WTC11 (cell line): ENCODE data around the gene ARID3B. TPM values are rescaled to one million over a fixed set of nuclear protein-coding genes. Genes with fewer than 3 reads are reported as not detected.

Experiments
- ATAC-seq: fragments of 200-7000 bp; cut with Tn5 transposase; 2 replicates; pipeline ENCODE4 v1.10.0; 2021; ENCODE audit warnings: mild to moderate bottlenecking, moderate library complexity
- CTCF ChIA-PET: fragments of 300-600 bp; sonication (Branson Sonifier 250); formaldehyde crosslinking; loops from one replicate; lab custom pipeline; 2021; ENCODE audit warnings: antibody characterized with exemption; lab: Charles Lee
- POLR2A ChIA-PET: fragments of 350-600 bp; sonication (Branson Sonifier 250); formaldehyde crosslinking; loops from one replicate; lab custom pipeline; 2021; ENCODE audit warnings: antibody characterized with exemption; lab: Charles Lee
- DNase-seq: peaks from one replicate; pipeline ENCODE4 v3.0.0; 2021; ENCODE audit warnings: low spot score
- H3K27ac Mint-ChIP-seq: 2 replicates; pipeline ENCODE4 v1.8.0; 2021; ENCODE audit warnings: mixed read lengths
- H3K27me3 Mint-ChIP-seq: 2 replicates; pipeline ENCODE4 v1.8.0; 2021; ENCODE audit warnings: low read depth, mild to moderate bottlenecking, moderate library complexity, mixed read lengths
- H3K36me3 Mint-ChIP-seq: 2 replicates; pipeline ENCODE4 v1.8.0; 2021; ENCODE audit warnings: mixed read lengths
- H3K4me1 Mint-ChIP-seq: 2 replicates; pipeline ENCODE4 v1.8.0; 2022; ENCODE audit warnings: mixed read lengths
- H3K4me3 Mint-ChIP-seq: 2 replicates; pipeline ENCODE4 v1.8.0; 2021; ENCODE audit warnings: mild to moderate bottlenecking, moderate library complexity, mixed read lengths
- H3K9me3 Mint-ChIP-seq: 2 replicates; pipeline ENCODE4 v1.8.0; 2021; ENCODE audit warnings: mixed read lengths
- CBFB ChIP-seq: sonication (generic); formaldehyde crosslinking; IDR thresholded peaks from 2 replicates; pipeline ENCODE4 v1.8.1; 2022; ENCODE audit warnings: mild to moderate bottlenecking, low read depth, missing genetic modification reagents
- CREB1 ChIP-seq: sonication (generic); formaldehyde crosslinking; IDR thresholded peaks from 2 replicates; pipeline ENCODE4 v1.8.0; 2023; ENCODE audit warnings: mild to moderate bottlenecking, missing genetic modification reagents
- ESRRA ChIP-seq: sonication (generic); formaldehyde crosslinking; IDR thresholded peaks from 2 replicates; pipeline ENCODE4 v1.8.1; 2022; ENCODE audit warnings: mild to moderate bottlenecking, missing genetic modification reagents, borderline replicate concordance
- GABPB1 ChIP-seq: sonication (generic); formaldehyde crosslinking; IDR thresholded peaks from 2 replicates; pipeline ENCODE4 v1.8.1; 2023; ENCODE audit warnings: mild to moderate bottlenecking, missing genetic modification reagents
- GTF2I ChIP-seq: fragments of 250-450 bp; sonication (Bioruptor Pico); conservative IDR thresholded peaks from 2 replicates; pipeline ENCODE4 v1.4.0; 2021; ENCODE audit warnings: mild to moderate bottlenecking
- JAZF1 ChIP-seq: fragments of 250-450 bp; sonication (Bioruptor Pico); IDR thresholded peaks from 2 replicates; pipeline ENCODE4 v1.9.0; 2021; ENCODE audit warnings: moderate library complexity, mild to moderate bottlenecking, inconsistent platforms
- KAT7 ChIP-seq: sonication (generic); formaldehyde crosslinking; IDR thresholded peaks from 2 replicates; pipeline ENCODE4 v1.8.1; 2023; ENCODE audit warnings: missing genetic modification reagents, mild to moderate bottlenecking, borderline replicate concordance
- MXD4 ChIP-seq: fragments of 250-450 bp; sonication (Bioruptor Pico); IDR thresholded peaks from 2 replicates; pipeline ENCODE4 v1.8.0; 2021; ENCODE audit warnings: mild to moderate bottlenecking, moderate library complexity, borderline replicate concordance
- MYBL2 ChIP-seq: sonication (generic); formaldehyde crosslinking; IDR thresholded peaks from 2 replicates; pipeline ENCODE4 v1.8.1; 2023; ENCODE audit warnings: mild to moderate bottlenecking, moderate library complexity, missing genetic modification reagents
- NFATC4 ChIP-seq: fragments of 250-450 bp; sonication (Bioruptor Pico); IDR thresholded peaks from 2 replicates; pipeline ENCODE4 v1.9.0; 2021; ENCODE audit warnings: mild to moderate bottlenecking
- NFE2L1 ChIP-seq: sonication (generic); formaldehyde crosslinking; IDR thresholded peaks from 2 replicates; pipeline ENCODE4 v1.8.1; 2023; ENCODE audit warnings: missing genetic modification reagents
- NR1H2 ChIP-seq: sonication (generic); formaldehyde crosslinking; IDR thresholded peaks from 2 replicates; pipeline ENCODE4 v1.9.0; 2021; ENCODE audit warnings: mild to moderate bottlenecking, moderate library complexity, missing genetic modification reagents
- NR2C2 ChIP-seq: sonication (generic); formaldehyde crosslinking; IDR thresholded peaks from 2 replicates; pipeline ENCODE4 v1.8.0; 2022; ENCODE audit warnings: mild to moderate bottlenecking, missing genetic modification reagents
- OVOL2 ChIP-seq: fragments of 250-450 bp; sonication (Bioruptor Pico); IDR thresholded peaks from 2 replicates; pipeline ENCODE4 v1.9.0; 2021; ENCODE audit warnings: mild to moderate bottlenecking, borderline replicate concordance
- RELA ChIP-seq: sonication (generic); formaldehyde crosslinking; IDR thresholded peaks from 2 replicates; pipeline ENCODE4 v1.8.1; 2022; ENCODE audit warnings: missing genetic modification reagents, mild to moderate bottlenecking, borderline replicate concordance
- RORB ChIP-seq: fragments of 250-450 bp; sonication (Bioruptor Pico); IDR thresholded peaks from 2 replicates; pipeline ENCODE4 v1.9.0; 2021; ENCODE audit warnings: mild to moderate bottlenecking
- SMAD4 ChIP-seq: sonication (generic); formaldehyde crosslinking; IDR thresholded peaks from 2 replicates; pipeline ENCODE4 v1.8.0; 2022; ENCODE audit warnings: mild to moderate bottlenecking, missing genetic modification reagents
- TCF7 ChIP-seq: sonication (generic); formaldehyde crosslinking; IDR thresholded peaks from 2 replicates; pipeline ENCODE4 v1.8.0; 2022; ENCODE audit warnings: mild to moderate bottlenecking, low read depth, missing genetic modification reagents, moderate library complexity
- TEAD4 ChIP-seq: sonication (generic); formaldehyde crosslinking; IDR thresholded peaks from 2 replicates; pipeline ENCODE4 v1.8.0; 2022; ENCODE audit warnings: mild to moderate bottlenecking, missing genetic modification reagents
- TP53 ChIP-seq: sonication (generic); formaldehyde crosslinking; IDR thresholded peaks from 2 replicates; pipeline ENCODE4 v1.8.1; 2023; ENCODE audit warnings: mild to moderate bottlenecking, missing genetic modification reagents
- ZNF138 ChIP-seq: sonication (generic); formaldehyde crosslinking; conservative IDR thresholded peaks from 2 replicates; pipeline ENCODE4 v1.8.1; 2022; ENCODE audit warnings: mild to moderate bottlenecking, moderate library complexity, missing genetic modification reagents
- ZNF317 ChIP-seq: sonication (generic); formaldehyde crosslinking; IDR thresholded peaks from 2 replicates; pipeline ENCODE4 v1.8.1; 2023; ENCODE audit warnings: low read depth, mild to moderate bottlenecking, moderate library complexity, missing genetic modification reagents, borderline replicate concordance
- total RNA-seq: library from RNA; stranded (reverse); gene quantifications from 3 replicates; pipeline ENCODE4 v1.2.3, GENCODE V29; 2021
- TF ChIP-seq, protein P1 (sequence below): sonication (generic); formaldehyde crosslinking; IDR thresholded peaks from 2 replicates; pipeline ENCODE4 v1.8.0; 2022; ENCODE audit warnings: mild to moderate bottlenecking, missing genetic modification reagents
- TF ChIP-seq, protein P2 (sequence below): fragments of 250-450 bp; sonication (Bioruptor Pico); IDR thresholded peaks from 2 replicates; pipeline ENCODE4 v1.9.0; 2021; ENCODE audit warnings: mild to moderate bottlenecking
- TF ChIP-seq, protein P3 (sequence below): sonication (generic); formaldehyde crosslinking; IDR thresholded peaks from 2 replicates; pipeline ENCODE4 v1.8.0; 2022; ENCODE audit warnings: mild to moderate bottlenecking, missing genetic modification reagents
- TF ChIP-seq, protein P4 (sequence below): sonication (generic); formaldehyde crosslinking; IDR thresholded peaks from 2 replicates; pipeline ENCODE4 v1.8.0; 2022; ENCODE audit warnings: mild to moderate bottlenecking, missing genetic modification reagents
- TF ChIP-seq, protein P5 (sequence below): sonication (generic); formaldehyde crosslinking; IDR thresholded peaks from 2 replicates; pipeline ENCODE4 v1.8.0; 2023; ENCODE audit warnings: mild to moderate bottlenecking, missing genetic modification reagents
- TF ChIP-seq, protein P6 (sequence below): sonication (generic); formaldehyde crosslinking; IDR thresholded peaks from 2 replicates; pipeline ENCODE4 v1.8.0; 2022; ENCODE audit warnings: mild to moderate bottlenecking, missing genetic modification reagents
- TF ChIP-seq, protein P7 (sequence below): sonication (generic); formaldehyde crosslinking; IDR thresholded peaks from 2 replicates; pipeline ENCODE4 v1.8.1; 2022; ENCODE audit warnings: mild to moderate bottlenecking, missing genetic modification reagents, moderate library complexity, borderline replicate concordance

ARID3B gene
- total RNA-seq, 1 experiment from 2014 or later, result 133 TPM

DNA sequence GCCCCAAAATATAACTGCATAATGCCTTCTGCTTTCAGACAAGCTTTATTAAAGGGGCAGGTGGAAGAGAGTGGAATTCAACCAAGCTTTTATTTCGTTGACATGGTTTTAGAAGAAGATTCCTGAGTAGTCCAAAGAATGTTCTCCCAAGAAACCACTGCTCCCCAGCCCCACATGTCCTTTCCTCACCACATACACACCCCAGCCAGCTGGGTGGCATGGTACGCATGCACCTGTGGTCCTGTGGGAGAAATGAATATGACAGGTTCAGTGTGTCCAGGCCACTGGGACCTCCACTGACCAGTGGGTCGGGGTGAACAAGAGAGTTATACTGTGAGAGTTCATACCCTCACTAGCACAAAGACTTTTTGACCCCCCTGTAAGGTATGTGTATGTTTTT lies 30.2 kb downstream of the ARID3B start:
- H3K36me3 Mint-ChIP-seq, result peaks cover 72% of the 10 kb centered on the region
- POLR2A ChIA-PET, result no interaction called here
- H3K27me3 Mint-ChIP-seq, result no peaks in the 10 kb centered on the region
- no peak for DNase-seq
- peaks cover 17% of the 10 kb centered on the region for H3K4me1 Mint-ChIP-seq
- TF ChIP-seq NR1H2 (CRISPR knock-in tag), result no peak
- TF ChIP-seq GABPB1 (CRISPR knock-in tag), result no peak
- TF ChIP-seq CBFB (CRISPR knock-in tag), result no peak
- TF ChIP-seq, protein P1, sequence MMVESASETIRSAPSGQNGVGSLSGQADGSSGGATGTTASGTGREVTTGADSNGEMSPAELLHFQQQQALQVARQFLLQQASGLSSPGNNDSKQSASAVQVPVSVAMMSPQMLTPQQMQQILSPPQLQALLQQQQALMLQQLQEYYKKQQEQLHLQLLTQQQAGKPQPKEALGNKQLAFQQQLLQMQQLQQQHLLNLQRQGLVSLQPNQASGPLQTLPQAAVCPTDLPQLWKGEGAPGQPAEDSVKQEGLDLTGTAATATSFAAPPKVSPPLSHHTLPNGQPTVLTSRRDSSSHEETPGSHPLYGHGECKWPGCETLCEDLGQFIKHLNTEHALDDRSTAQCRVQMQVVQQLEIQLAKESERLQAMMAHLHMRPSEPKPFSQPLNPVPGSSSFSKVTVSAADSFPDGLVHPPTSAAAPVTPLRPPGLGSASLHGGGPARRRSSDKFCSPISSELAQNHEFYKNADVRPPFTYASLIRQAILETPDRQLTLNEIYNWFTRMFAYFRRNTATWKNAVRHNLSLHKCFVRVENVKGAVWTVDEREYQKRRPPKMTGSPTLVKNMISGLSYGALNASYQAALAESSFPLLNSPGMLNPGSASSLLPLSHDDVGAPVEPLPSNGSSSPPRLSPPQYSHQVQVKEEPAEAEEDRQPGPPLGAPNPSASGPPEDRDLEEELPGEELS, result no peak
- TF ChIP-seq NFE2L1 (CRISPR knock-in tag), result no peak
- TF ChIP-seq, protein P2, sequence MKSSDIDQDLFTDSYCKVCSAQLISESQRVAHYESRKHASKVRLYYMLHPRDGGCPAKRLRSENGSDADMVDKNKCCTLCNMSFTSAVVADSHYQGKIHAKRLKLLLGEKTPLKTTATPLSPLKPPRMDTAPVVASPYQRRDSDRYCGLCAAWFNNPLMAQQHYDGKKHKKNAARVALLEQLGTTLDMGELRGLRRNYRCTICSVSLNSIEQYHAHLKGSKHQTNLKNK, result no peak
- TF ChIP-seq OVOL2 (CRISPR knock-in tag), result no peak
- TF ChIP-seq TP53, result no peak
- no peak for TF ChIP-seq NR2C2 (CRISPR knock-in tag)
- no peak for TF ChIP-seq SMAD4 (CRISPR knock-in tag)
- no peak for TF ChIP-seq GTF2I
- no peak for TF ChIP-seq JAZF1
- no peak for TF ChIP-seq ZNF138 (CRISPR knock-in tag)
- no peak overlapping the region for H3K4me3 Mint-ChIP-seq
- ATAC-seq, result no peak
- H3K27ac Mint-ChIP-seq, result no peak overlapping the region
- CTCF ChIA-PET, result no interaction called here
- H3K9me3 Mint-ChIP-seq, result no peaks in the 10 kb centered on the region

DNA sequence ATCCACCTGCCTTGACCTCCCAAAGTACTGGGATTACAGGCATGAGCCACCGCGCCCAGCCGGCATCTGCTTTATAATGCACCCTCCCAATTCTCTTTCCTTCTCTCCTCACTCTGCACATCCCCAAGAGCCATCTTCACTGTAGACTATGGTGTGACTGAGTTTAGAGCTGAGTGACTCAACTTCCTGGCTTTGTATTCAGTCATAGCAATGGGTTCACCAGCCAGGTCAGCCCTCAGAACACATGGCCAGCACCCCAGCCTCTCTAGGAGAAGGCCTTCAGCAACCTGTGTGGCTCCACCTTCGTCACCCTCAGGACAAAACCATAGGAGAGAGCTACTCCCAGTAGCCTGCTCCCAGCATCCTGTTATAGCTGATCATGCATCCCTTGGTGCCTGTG lies 33.0 kb downstream of the ARID3B start:
- Mint-ChIP-seq H3K9me3 (no peaks in the 10 kb centered on the region), H3K27me3 (no peaks in the 10 kb centered on the region), H3K27ac (no peak overlapping the region), H3K36me3 (peaks cover 75% of the 10 kb centered on the region), H3K4me3 (no peak overlapping the region), H3K4me1 (no peaks in the 10 kb centered on the region)
- POLR2A ChIA-PET, result no interaction called here
- ATAC-seq, result no peak
- DNase-seq, result no peak
- CTCF ChIA-PET, result no interaction called here
- TF ChIP-seq RORB (no peak), RELA (CRISPR knock-in tag) (no peak), MYBL2 (CRISPR knock-in tag) (no peak), KAT7 (no peak), TCF7 (no peak), NFATC4 (CRISPR knock-in tag) (no peak), ESRRA (no peak), MXD4 (CRISPR knock-in tag) (no peak), SMAD4 (CRISPR knock-in tag) (no peak), CREB1 (CRISPR knock-in tag) (no peak), TEAD4 (no peak), ZNF317 (no peak)
- TF ChIP-seq, protein P3, sequence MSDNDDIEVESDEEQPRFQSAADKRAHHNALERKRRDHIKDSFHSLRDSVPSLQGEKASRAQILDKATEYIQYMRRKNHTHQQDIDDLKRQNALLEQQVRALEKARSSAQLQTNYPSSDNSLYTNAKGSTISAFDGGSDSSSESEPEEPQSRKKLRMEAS, result no peak
- TF ChIP-seq, protein P4, sequence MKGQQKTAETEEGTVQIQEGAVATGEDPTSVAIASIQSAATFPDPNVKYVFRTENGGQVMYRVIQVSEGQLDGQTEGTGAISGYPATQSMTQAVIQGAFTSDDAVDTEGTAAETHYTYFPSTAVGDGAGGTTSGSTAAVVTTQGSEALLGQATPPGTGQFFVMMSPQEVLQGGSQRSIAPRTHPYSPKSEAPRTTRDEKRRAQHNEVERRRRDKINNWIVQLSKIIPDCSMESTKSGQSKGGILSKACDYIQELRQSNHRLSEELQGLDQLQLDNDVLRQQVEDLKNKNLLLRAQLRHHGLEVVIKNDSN (CRISPR knock-in tag), result no peak
- TF ChIP-seq, protein P5, sequence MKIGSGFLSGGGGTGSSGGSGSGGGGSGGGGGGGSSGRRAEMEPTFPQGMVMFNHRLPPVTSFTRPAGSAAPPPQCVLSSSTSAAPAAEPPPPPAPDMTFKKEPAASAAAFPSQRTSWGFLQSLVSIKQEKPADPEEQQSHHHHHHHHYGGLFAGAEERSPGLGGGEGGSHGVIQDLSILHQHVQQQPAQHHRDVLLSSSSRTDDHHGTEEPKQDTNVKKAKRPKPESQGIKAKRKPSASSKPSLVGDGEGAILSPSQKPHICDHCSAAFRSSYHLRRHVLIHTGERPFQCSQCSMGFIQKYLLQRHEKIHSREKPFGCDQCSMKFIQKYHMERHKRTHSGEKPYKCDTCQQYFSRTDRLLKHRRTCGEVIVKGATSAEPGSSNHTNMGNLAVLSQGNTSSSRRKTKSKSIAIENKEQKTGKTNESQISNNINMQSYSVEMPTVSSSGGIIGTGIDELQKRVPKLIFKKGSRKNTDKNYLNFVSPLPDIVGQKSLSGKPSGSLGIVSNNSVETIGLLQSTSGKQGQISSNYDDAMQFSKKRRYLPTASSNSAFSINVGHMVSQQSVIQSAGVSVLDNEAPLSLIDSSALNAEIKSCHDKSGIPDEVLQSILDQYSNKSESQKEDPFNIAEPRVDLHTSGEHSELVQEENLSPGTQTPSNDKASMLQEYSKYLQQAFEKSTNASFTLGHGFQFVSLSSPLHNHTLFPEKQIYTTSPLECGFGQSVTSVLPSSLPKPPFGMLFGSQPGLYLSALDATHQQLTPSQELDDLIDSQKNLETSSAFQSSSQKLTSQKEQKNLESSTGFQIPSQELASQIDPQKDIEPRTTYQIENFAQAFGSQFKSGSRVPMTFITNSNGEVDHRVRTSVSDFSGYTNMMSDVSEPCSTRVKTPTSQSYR (CRISPR knock-in tag), result no peak
- TF ChIP-seq, protein P6, sequence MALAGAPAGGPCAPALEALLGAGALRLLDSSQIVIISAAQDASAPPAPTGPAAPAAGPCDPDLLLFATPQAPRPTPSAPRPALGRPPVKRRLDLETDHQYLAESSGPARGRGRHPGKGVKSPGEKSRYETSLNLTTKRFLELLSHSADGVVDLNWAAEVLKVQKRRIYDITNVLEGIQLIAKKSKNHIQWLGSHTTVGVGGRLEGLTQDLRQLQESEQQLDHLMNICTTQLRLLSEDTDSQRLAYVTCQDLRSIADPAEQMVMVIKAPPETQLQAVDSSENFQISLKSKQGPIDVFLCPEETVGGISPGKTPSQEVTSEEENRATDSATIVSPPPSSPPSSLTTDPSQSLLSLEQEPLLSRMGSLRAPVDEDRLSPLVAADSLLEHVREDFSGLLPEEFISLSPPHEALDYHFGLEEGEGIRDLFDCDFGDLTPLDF (CRISPR knock-in tag), result no peak
- TF ChIP-seq, protein P7, sequence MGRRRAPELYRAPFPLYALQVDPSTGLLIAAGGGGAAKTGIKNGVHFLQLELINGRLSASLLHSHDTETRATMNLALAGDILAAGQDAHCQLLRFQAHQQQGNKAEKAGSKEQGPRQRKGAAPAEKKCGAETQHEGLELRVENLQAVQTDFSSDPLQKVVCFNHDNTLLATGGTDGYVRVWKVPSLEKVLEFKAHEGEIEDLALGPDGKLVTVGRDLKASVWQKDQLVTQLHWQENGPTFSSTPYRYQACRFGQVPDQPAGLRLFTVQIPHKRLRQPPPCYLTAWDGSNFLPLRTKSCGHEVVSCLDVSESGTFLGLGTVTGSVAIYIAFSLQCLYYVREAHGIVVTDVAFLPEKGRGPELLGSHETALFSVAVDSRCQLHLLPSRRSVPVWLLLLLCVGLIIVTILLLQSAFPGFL (CRISPR knock-in tag), result no peak
